Left ventricle myocardium superior (tissue), 1 donor: Measurements from ENCODE around the gene TMEM245. TPM values are rescaled to one million over a fixed set of nuclear protein-coding genes. Genes with fewer than 3 reads are reported as not detected.
A peak's percentile ranks its signal among the peaks of the same experiment; 100 is the strongest.

Experiments used
- ATAC-seq: fragments of 200-7000 bp; cut with Tn5 transposase; one replicate; pipeline ENCODE4 v1.9.1; 2020; ENCODE audit warnings: mild to moderate bottlenecking, moderate library complexity
- DNase-seq: peaks from one replicate; pipeline ENCODE4 v3.0.0-alpha.2; 2020
- intact Hi-C: fragments of 100-400 bp; cut with micrococcal nuclease; formaldehyde crosslinking; loops from one replicate; pipeline ENCODE4 v1.11.0; 2022
- long read RNA-seq: library from polyadenylated mRNA; unstranded; transcript quantifications from one replicate; pipeline ENCODE4 v2.0.0, GENCODE V29; 2021
- total RNA-seq: library from RNA; stranded (reverse); fragmentation: NEBNext Ultra II Directional; extraction: Animal tissue kit (Norgen Biotek cat#: 25700); gene quantifications from one replicate; pipeline ENCODE4 v1.2.1, GENCODE V29; 2021
- donor health status: DM: no; HTN: yes; CAD: no; lungs with severe emphysema.

TMEM245 gene
- 112 TPM for total RNA-seq
- long read RNA-seq, full-length matches to known transcripts: 43 of 383 reads
- long read RNA-seq, partial matches to known transcripts: 73 of 383 reads
- long read RNA-seq, other reads (novel, unspliced or antisense): 267 of 383 reads

- DNase-seq (peak; percentile 96), ATAC-seq (peak; percentile 96)
- intact Hi-C loops: no loop called here
These were observed at the start of gene TMEM245 for GRCh38 chr9:109119439-109120203. TSS of gene TMEM245 (minus strand) at chr9:109119947. CDS start at chr9:109119913, 34 bp downstream.

- ATAC-seq: no peak
- intact Hi-C loops: no loop called here
- no peak for DNase-seq
These were observed 48.4 kb upstream of the TMEM245 start for GRCh38 chr9:109168170-109168569.

GRCh38 chr9:109167716-109168115 lies 48.0 kb upstream of the TMEM245 start:
- DNase-seq: no peak
- no peak for ATAC-seq
- intact Hi-C loops: no loop called here

- ATAC-seq (no peak), DNase-seq (no peak)
- intact Hi-C loops: no loop called here
These were observed 47.2 kb upstream of the TMEM245 start, which contains the start of gene FRRS1L for GRCh38 chr9:109166771-109167601. TSS of gene FRRS1L (minus strand) at chr9:109167249. CDS start at chr9:109167138, 111 bp downstream.

GRCh38 chr9:109166171-109166770 lies 46.5 kb upstream of the TMEM245 start:
- intact Hi-C loops: no loop called here
- no peak for ATAC-seq
- DNase-seq: no peak

GRCh38 chr9:109164042-109164441 lies 44.3 kb upstream of the TMEM245 start:
- intact Hi-C loops: no loop called here
- DNase-seq (no peak), ATAC-seq (no peak)

- no peak for ATAC-seq
- intact Hi-C loops: no loop called here
- no peak for DNase-seq
These were observed 43.4 kb upstream of the TMEM245 start for GRCh38 chr9:109163194-109163593.

GRCh38 chr9:109162677-109163076 lies 42.9 kb upstream of the TMEM245 start:
- intact Hi-C loops: no loop called here
- no peak for ATAC-seq

GRCh38 chr9:109161471-109161870 lies 41.7 kb upstream of the TMEM245 start:
- ATAC-seq (no peak), DNase-seq (no peak)
- intact Hi-C loops: no loop called here

More at GRCh38 chr9:109162677-109163076, 42.9 kb upstream of the TMEM245 start:
- no peak for DNase-seq

- intact Hi-C loops: no loop called here
- no peak for DNase-seq
- ATAC-seq: no peak
These were observed 39.8 kb upstream of the TMEM245 start for GRCh38 chr9:109159583-109159982.

- intact Hi-C loops: no loop called here
- ATAC-seq: no peak
- DNase-seq: no peak
These were observed 38.9 kb upstream of the TMEM245 start for GRCh38 chr9:109158651-109159050.

- intact Hi-C loops: no loop called here
- ATAC-seq (no peak), DNase-seq (no peak)
These were observed 37.0 kb upstream of the TMEM245 start for GRCh38 chr9:109156708-109157107.

GRCh38 chr9:109150925-109151545 lies 31.3 kb upstream of the TMEM245 start:
- ATAC-seq (no peak), DNase-seq (no peak)
- intact Hi-C loops: no loop called here

- intact Hi-C loops: no loop called here
- no peak for DNase-seq
- ATAC-seq: no peak
These were observed 30.0 kb upstream of the TMEM245 start for GRCh38 chr9:109149722-109150121.

- no peak for ATAC-seq
- no peak for DNase-seq
- intact Hi-C loops: no loop called here
These were observed 29.3 kb upstream of the TMEM245 start for GRCh38 chr9:109149089-109149488.

- intact Hi-C loops: no loop called here
- ATAC-seq (no peak), DNase-seq (no peak)
These were observed 25.3 kb upstream of the TMEM245 start for GRCh38 chr9:109145051-109145450.

GRCh38 chr9:109143881-109144562 lies 24.3 kb upstream of the TMEM245 start:
- no peak for DNase-seq
- no peak for ATAC-seq
- intact Hi-C loops: no loop called here

- intact Hi-C loops: no loop called here
- DNase-seq: no peak
- ATAC-seq: no peak
These were observed 21.6 kb upstream of the TMEM245 start for GRCh38 chr9:109141375-109141774.

GRCh38 chr9:109139851-109140250 lies 20.1 kb upstream of the TMEM245 start:
- DNase-seq (no peak), ATAC-seq (no peak)
- intact Hi-C loops: no loop called here
